ENCODE data around the gene HOXA1. TPM values are rescaled to one million over a fixed set of nuclear protein-coding genes. Genes with fewer than 3 reads are reported as not detected.

HOXA1 gene
- total RNA-seq, 6 experiments from 2014 or later: 0.28 to 0.81 (median 0.45) TPM

GRCh38 chr7:27066148-27066547, 29.7 kb downstream of the HOXA1 start:
- peak; percentile 81 for DNase-seq
- Mint-ChIP-seq H3K27ac (no peak overlapping the region), H3K27me3 (ENCODE audit: insufficient read depth) (peaks cover 6% of the 10 kb centered on the region), H3K36me3 (ENCODE audit: low read depth) (peaks cover 5% of the 10 kb centered on the region; the same call in 1 of the 2 replicates), H3K9me3 (no peaks in the 10 kb centered on the region), H3K4me1 (ENCODE audit: low read depth) (peaks cover 32% of the 10 kb centered on the region), H3K4me3 (no peak overlapping the region)
- no peak for TF ChIP-seq CTCF (IDR thresholded peaks at IDR 0.05)

DNA sequence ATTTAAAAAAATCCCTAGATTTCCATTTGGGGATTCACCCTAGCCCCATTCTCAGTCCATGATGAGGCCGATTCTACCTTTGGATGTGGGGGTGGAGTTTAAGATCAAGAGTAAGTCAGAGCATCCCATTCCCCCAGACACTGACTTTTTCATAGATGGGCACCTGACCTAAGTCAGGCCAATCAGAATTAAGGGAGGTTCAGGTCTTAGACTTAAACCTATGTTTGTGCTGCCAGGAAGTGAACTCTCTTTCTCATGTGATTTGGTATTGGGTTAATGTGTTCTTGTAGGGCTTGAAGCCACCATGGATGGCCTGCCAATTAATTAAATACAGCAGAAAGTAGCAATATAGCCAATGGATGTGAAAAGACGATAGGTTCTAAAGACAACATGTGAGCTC, 30.1 kb downstream of the HOXA1 start:
- TF ChIP-seq CTCF (IDR thresholded peaks at IDR 0.05): no peak
- Mint-ChIP-seq H3K4me3 (no peak overlapping the region), H3K27ac (no peak overlapping the region), H3K27me3 (ENCODE audit: insufficient read depth) (peaks cover 9% of the 10 kb centered on the region), H3K4me1 (ENCODE audit: low read depth) (peaks cover 32% of the 10 kb centered on the region), H3K36me3 (ENCODE audit: low read depth) (peaks cover 5% of the 10 kb centered on the region; the same call in 1 of the 2 replicates), H3K9me3 (no peaks in the 10 kb centered on the region)
- DNase-seq: no peak

DNA sequence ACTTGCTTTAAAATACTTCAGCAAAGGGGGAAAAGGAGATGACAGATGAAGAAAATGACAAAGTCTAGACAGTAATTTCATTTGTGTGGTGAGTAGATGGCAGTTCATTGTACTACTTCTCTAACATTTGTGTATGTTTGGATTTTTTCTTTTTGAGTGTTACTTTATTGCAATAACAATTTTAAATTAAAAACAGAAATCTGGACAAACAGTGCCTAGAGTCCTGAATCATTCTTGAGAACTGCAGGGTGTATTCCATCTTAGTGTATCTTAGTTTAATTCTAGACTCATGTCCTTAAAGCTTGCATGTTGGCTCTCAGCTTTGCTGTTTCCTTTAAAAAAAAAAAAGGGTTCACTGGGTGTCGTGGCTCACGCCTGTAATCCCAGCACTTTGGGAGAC, 31.1 kb downstream of the HOXA1 start:
- TF ChIP-seq CTCF (IDR thresholded peaks at IDR 0.05): no peak
- DNase-seq: no peak
- H3K4me1 Mint-ChIP-seq (ENCODE audit: low read depth): peaks cover 32% of the 10 kb centered on the region
- peaks cover 16% of the 10 kb centered on the region for H3K27me3 Mint-ChIP-seq (ENCODE audit: insufficient read depth)
- H3K27ac Mint-ChIP-seq: no peak overlapping the region
- H3K36me3 Mint-ChIP-seq (ENCODE audit: low read depth): peaks cover 5% of the 10 kb centered on the region; the same call in 1 of the 2 replicates
- H3K9me3 Mint-ChIP-seq: no peaks in the 10 kb centered on the region
- H3K4me3 Mint-ChIP-seq: no peak overlapping the region

GRCh38 chr7:27064159-27064558, 31.6 kb downstream of the HOXA1 start:
- H3K27me3 Mint-ChIP-seq (ENCODE audit: insufficient read depth): peaks cover 16% of the 10 kb centered on the region
- no peaks in the 10 kb centered on the region for H3K9me3 Mint-ChIP-seq
- DNase-seq: no peak
- no peak for TF ChIP-seq CTCF (IDR thresholded peaks at IDR 0.05)
- peaks cover 5% of the 10 kb centered on the region; the same call in 1 of the 2 replicates for H3K36me3 Mint-ChIP-seq (ENCODE audit: low read depth)
- H3K4me1 Mint-ChIP-seq (ENCODE audit: low read depth): peaks cover 32% of the 10 kb centered on the region
- no peak overlapping the region for H3K4me3 Mint-ChIP-seq
- no peak overlapping the region for H3K27ac Mint-ChIP-seq

GRCh38 chr7:27062946-27063345, 32.9 kb downstream of the HOXA1 start:
- H3K9me3 Mint-ChIP-seq: no peaks in the 10 kb centered on the region
- peaks cover 5% of the 10 kb centered on the region; the same call in 1 of the 2 replicates for H3K36me3 Mint-ChIP-seq (ENCODE audit: low read depth)
- no peak for TF ChIP-seq CTCF (IDR thresholded peaks at IDR 0.05)
- H3K4me3 Mint-ChIP-seq: no peak overlapping the region
- peak; percentile 3 for DNase-seq
- H3K27ac Mint-ChIP-seq: no peak overlapping the region
- H3K4me1 Mint-ChIP-seq (ENCODE audit: low read depth): peaks cover 32% of the 10 kb centered on the region
- H3K27me3 Mint-ChIP-seq (ENCODE audit: insufficient read depth): peaks cover 16% of the 10 kb centered on the region

DNA sequence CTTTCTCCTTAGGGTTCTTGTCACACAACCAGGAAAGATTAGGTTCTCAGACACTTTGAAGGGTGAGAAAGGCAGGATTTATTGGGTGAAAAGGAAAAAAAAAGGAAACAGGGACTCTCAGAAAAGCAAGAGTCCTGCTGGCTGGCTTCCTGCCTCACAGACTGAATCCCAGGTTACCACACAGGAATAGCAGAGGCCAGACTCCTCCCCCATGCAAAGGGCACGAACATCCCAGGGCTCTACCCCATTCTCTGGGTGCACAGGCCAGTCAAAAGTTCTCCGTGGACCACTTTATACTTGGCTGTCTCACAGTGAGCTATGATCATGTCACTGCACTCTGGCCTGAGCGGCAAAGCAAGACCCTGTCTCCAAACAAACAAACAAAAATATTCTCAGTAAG, 42.6 kb downstream of the HOXA1 start:
- H3K27ac Mint-ChIP-seq: no peak overlapping the region
- H3K4me3 Mint-ChIP-seq: no peak overlapping the region
- TF ChIP-seq CTCF (IDR thresholded peaks at IDR 0.05): no peak
- no peaks in the 10 kb centered on the region for H3K36me3 Mint-ChIP-seq (ENCODE audit: low read depth)
- H3K9me3 Mint-ChIP-seq: no peaks in the 10 kb centered on the region
- H3K4me1 Mint-ChIP-seq (ENCODE audit: low read depth): no peaks in the 10 kb centered on the region
- peaks cover 3% of the 10 kb centered on the region; the same call in 1 of the 2 replicates for H3K27me3 Mint-ChIP-seq (ENCODE audit: insufficient read depth)
- no peak for DNase-seq
